Measurements from ENCODE around the gene MALRD1.

The MALRD1 gene

DNA sequence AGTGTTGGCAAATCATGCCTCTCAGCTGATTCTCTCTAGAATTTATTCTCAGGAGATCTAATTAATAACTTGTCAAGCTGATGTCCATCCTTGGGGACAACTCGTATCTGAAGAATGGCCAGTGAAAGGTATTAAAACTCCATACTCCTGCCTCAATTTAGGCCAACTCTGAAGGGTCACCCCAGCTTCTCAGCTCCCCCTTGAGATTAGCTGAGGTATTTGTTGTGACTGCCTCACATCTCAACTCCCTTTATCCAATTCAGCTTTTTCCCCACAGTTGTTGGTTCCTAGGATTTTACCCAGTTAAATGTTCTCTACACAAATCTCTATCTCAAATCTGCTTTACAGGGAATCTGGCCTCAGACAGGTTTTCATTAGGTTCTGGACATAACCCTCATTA, 182.4 kb downstream of the MALRD1 start:
- FAIRE-seq: no peak

- no peak for FAIRE-seq
Measured at GRCh38 chr10:19245889-19246752, 197.5 kb downstream of the MALRD1 start.

DNA sequence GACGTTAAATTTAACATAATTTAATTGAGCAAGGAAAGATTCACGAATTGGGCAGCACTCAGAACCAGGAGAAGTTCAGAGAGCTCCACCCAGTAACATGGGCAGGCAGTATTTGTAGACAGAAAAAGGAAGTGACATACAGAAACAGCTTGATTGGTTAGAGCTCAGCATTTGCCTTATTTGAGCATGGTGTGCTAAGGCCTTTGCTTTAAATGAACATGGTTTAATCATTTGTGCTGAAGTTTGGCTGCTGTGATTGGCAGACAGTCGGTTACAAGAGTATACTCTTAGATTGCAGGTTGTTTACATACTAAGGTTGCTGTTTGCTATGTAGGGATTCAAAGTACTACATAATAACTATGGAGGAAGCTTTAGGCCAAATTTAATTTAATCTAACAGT, 199.2 kb downstream of the MALRD1 start:
- no peak for FAIRE-seq

DNA sequence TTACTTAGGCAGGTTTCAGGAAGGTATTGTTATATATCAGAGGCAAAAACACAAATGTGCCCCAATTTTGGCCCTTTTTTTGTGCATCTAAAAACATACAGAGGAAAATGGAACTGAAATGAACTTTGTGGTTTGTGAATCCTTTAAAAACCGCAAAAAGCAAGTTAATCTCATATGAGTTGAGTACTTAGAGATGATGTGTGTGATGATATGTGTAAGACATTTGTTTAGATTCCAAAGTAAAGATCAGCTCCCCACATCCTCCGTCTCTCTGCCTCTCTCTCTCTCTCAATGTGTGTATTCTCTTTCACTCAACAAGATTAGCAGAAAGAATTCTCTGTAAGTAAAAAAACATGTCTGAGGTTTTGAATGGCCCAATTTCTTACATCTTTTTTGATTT, 201.9 kb downstream of the MALRD1 start:
- FAIRE-seq: no peak

GRCh38 chr10:19252531-19252930, 203.9 kb downstream of the MALRD1 start:
- FAIRE-seq: peak; percentile 93

DNA sequence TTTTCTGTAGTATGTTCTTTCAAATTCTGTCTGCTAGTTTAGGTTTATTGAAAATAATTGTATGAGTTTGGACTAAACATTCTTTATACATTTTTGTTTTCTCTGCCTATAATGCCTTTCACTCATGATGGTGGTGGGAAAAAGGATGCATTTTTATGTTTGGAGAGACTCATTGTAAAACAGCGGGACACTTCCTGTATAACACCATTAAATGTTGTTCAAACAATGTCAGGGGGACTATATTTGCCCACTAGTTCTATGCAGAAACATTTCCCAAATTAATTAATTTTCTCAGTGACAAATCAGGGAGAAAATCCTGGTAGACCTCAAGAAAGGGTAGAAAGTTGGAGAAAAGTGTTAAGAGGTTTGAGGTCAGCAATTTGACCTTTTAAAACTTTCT, 207.7 kb downstream of the MALRD1 start:
- no peak for FAIRE-seq

GRCh38 chr10:19263262-19263661, 214.7 kb downstream of the MALRD1 start:
- FAIRE-seq: no peak

DNA sequence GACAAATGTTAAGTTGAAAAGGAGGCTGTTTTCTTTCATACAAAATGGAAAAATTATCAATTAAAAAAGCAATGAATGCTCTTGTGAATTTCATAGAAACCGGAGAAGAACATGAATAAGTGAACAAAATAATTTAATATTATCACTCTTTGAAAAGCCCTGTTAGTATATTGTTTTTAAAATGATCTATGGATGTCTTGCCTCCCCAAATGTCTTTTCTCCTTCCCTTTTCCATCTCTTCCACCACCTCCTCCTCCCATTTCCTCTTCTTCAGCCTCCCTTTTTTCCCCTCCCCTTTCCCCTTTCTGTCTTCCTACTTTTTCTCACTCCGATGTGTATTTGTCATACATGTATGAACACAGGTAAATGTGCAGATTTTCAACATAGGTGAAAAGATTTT, 234.7 kb downstream of the MALRD1 start:
- no peak for FAIRE-seq

GRCh38 chr10:19283786-19284185, 235.2 kb downstream of the MALRD1 start:
- FAIRE-seq: no peak

DNA sequence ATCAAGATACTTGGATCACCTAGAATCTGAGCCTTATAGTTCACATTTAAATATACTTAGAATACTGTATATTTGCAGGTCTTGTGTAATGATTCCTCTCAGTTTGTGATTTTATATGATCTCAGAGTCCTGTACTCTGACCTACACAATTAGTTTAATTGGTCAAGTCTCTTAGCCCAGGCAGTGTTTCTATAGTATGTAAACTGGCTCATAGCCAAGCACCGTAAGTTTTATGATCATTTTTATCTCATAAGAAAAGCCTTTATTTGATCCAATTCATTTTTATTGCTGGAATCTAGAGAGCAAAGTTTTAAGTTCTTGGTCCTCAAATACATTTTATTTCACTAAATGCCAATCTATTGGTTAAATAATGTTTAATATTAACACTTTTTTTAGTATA, 242.2 kb downstream of the MALRD1 start:
- no peak for FAIRE-seq

DNA sequence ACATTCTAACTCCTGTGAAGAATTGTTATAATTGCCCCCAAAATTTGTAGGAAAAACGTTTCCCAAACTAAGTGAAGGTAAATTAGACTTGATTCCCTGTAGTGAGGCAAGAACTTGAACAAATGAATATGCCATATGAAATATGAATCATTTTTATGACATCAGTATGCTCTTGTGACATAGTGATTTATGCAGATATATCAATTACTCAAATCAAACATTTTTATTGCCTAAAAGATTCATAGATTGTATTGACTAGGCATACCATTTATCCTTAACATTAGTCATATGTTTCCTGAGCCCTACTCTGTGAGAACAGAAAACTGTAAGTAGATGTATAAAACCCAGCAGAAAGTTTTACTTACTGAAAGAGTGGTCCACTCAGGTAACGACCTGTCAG, 245.6 kb downstream of the MALRD1 start:
- FAIRE-seq: no peak

- FAIRE-seq: no peak
Measured at GRCh38 chr10:19299645-19300044, 251.0 kb downstream of the MALRD1 start.

DNA sequence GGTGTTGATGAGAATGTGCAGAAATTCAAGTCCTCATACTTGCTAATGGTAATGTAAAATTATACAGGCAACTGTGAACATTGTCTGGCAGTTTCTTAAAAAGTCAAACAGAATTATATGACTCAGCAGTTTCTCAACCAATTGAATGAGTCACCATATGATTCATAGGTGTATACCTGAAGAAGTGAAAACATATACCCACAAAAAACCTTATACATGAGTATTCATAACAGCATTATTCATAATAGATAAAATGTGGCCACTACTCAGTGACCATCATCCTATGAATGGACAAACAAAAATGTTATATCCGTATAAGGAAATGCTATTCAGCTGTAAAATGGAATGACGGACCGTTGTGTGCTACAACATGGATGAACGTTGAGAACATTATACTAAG, 253.5 kb downstream of the MALRD1 start:
- no peak for FAIRE-seq

- no peak for FAIRE-seq
Measured at GRCh38 chr10:19310066-19310465, 261.5 kb downstream of the MALRD1 start.

- no peak for FAIRE-seq
Measured at GRCh38 chr10:19316204-19316870, 267.7 kb downstream of the MALRD1 start.

DNA sequence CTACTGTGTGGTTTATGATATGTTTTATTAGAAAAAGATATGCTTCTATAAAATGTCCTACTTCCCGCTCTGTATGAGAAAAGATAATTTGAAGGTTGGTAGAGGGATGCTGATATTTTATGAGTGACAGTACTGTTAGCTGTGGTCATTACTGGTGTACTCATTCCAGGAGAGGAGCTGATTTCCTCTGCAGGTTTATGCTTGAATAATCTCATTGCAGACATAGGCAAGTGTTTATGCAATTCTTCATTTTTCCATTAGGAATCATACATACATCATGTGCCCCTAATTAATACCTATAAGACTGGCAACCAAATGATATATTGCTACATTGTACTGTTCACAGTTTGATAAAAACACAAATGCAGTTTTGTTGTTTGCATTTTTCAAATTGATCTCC, 269.4 kb downstream of the MALRD1 start:
- FAIRE-seq: no peak

- no peak for FAIRE-seq
Measured at GRCh38 chr10:19325581-19325980, 277.0 kb downstream of the MALRD1 start.

- no peak for FAIRE-seq
Measured at GRCh38 chr10:19328582-19328981, 280.0 kb downstream of the MALRD1 start.

GRCh38 chr10:19329475-19329874, 280.9 kb downstream of the MALRD1 start:
- FAIRE-seq: no peak

DNA sequence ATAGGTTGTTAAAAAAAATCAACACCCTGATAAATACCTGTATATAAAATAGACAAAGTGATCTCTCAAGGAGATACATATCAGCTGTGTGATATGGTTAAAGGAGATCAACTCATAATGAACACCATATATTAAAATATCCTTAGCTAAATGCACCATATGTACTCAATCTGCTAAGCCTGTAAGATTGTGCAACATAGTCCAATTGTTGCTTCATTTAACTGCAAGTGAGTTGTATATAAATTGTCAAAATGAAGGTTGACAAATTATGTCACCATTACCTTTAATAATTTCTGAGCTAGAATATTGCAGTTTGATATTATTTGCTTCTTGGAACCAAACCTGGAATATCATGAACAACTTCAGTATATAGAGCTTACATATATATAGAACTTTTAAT, 283.7 kb downstream of the MALRD1 start:
- no peak for FAIRE-seq

GRCh38 chr10:19333631-19334030, 285.0 kb downstream of the MALRD1 start:
- no peak for FAIRE-seq

DNA sequence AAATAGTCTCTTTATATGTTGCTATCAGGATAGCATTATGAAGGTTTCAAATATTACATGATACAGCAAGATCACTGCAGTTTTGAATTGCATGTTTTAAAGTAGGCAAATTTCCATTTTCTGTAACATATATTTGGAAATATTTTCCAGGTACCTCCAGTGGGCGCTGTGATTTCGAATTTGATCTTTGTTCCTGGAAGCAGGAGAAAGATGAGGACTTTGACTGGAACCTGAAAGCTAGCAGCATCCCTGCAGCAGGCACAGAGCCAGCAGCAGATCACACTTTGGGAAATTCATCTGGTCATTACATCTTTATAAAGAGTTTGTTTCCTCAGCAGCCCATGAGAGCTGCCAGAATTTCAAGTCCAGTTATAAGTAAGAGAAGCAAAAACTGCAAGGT, 299.0 kb downstream of the MALRD1 start:
- no peak for FAIRE-seq

GRCh38 chr10:19367176-19367575, 318.6 kb downstream of the MALRD1 start:
- FAIRE-seq: no peak

DNA sequence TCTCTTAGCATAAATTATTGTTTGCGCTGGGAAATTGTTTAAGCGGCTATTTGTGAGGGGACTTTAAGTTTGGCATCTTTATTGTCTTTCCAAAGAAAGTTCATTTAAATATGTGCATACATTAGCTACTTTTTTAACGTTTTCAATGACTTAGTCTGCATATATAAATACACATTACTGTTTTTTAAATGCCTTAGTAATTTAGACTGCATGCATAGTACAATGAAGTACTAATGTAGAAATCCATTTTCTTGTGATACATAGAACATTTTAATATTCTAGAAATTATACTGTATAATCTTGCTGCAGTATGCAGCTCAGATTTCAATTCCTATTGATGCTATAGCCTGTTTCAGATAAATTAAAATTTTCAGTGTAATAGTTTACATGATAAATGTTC, 325.4 kb downstream of the MALRD1 start:
- no peak for FAIRE-seq

Measured in endometrium (tissue), 2 donors.